HEK293 (cell line): ENCODE data around the gene ZNF397.

ENCODE experiments used
- CTCF ChIP-seq: fragments of 450-650 bp; formaldehyde crosslinking; IDR thresholded peaks from 2 replicates; pipeline ENCODE4 v1.5.1; 2016; ENCODE audit warnings: missing biosample characterization, missing genetic modification characterization
- SP3 ChIP-seq: fragments of 450-650 bp; formaldehyde crosslinking; IDR thresholded peaks from 2 replicates; pipeline ENCODE4 v1.5.1; 2016; ENCODE audit warnings: missing biosample characterization, missing genetic modification characterization
- ZFP3 ChIP-seq: fragments of 450-650 bp; formaldehyde crosslinking; IDR thresholded peaks from 2 replicates; pipeline ENCODE4 v1.5.1; 2016; ENCODE audit warnings: low read depth, missing biosample characterization, missing genetic modification characterization
- ZNF350 ChIP-seq: fragments of 450-650 bp; formaldehyde crosslinking; IDR thresholded peaks from 2 replicates; pipeline ENCODE4 v1.5.0; 2017; ENCODE audit warnings: missing biosample characterization, mild to moderate bottlenecking, missing genetic modification characterization
- ZNF544 ChIP-seq: fragments of 450-650 bp; formaldehyde crosslinking; IDR thresholded peaks from 2 replicates; pipeline ENCODE4 v1.5.0; 2017; ENCODE audit warnings: missing biosample characterization, missing genetic modification characterization
- ZNF610 ChIP-seq: fragments of 450-650 bp; formaldehyde crosslinking; IDR thresholded peaks from 2 replicates; pipeline ENCODE4 v1.5.1; 2016; ENCODE audit warnings: missing biosample characterization, missing genetic modification characterization, borderline replicate concordance

DNA sequence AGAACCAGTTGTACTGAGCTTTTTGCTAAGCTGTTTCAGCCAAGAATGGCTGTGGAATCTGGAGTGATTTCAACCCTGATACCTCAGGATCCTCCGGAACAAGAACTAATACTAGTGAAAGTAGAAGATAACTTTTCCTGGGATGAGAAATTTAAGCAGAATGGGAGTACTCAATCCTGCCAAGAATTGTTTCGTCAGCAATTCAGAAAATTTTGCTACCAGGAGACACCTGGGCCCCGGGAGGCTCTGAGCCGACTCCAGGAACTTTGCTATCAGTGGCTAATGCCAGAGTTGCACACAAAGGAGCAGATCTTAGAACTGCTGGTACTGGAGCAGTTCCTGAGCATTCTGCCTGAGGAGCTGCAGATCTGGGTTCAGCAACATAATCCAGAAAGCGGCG lies 1.6 kb downstream of the ZNF397 start:
- TF ChIP-seq CTCF = no peak
- no peak for TF ChIP-seq ZFP3 (tag by site-specific recombination)
- no peak for TF ChIP-seq SP3 (tag by site-specific recombination)
- no peak for TF ChIP-seq ZNF544 (tag by site-specific recombination)
- TF ChIP-seq ZNF350 = no peak
- TF ChIP-seq ZNF610 (tag by site-specific recombination) = no peak
